Measurements from ENCODE around the gene PGF. TPM values are rescaled to one million over a fixed set of nuclear protein-coding genes. Genes with fewer than 3 reads are reported as not detected.
"Not testable (repeated sequence)": the region's sequence is repeated elsewhere in the genome, so short reads cannot be mapped to it uniquely, and the experiment has no call there.

PGF gene
- total RNA-seq, 5 donors from 2014 or later (not counting 1 experiment from before 2014, with no cell fraction given), result 0.09 to 0.29 TPM; not detected in 3

- H3K4me3 ChIP-seq (ENCODE audit: control insufficient read depth in 1 of 2, extremely low read depth in 1 of 2, low read length in 1 of 2); H3K4me3 Mint-ChIP-seq; H3K4me1 Mint-ChIP-seq; DNase-seq; H3K27me3 Mint-ChIP-seq; H3K27ac ChIP-seq (ENCODE audit: low read length); H3K4me1 ChIP-seq (ENCODE audit: control insufficient read depth in 1 of 2, extremely low read depth in 1 of 2, insufficient read depth in 2 of 2, low read length in 2 of 2); H3K27me3 ChIP-seq (replicated peaks in 1 of 2; ENCODE audit: control insufficient read depth in 2 of 2, extremely low read depth in 1 of 2, insufficient read depth in 2 of 2, low read length in 1 of 2); H3K36me3 Mint-ChIP-seq; ATAC-seq (replicated peaks in 1 of 4); POLR2A ChIA-PET; H3K36me3 ChIP-seq (ENCODE audit: control insufficient read depth in 2 of 2, extremely low read depth in 1 of 2, insufficient read depth in 1 of 2, low read length in 1 of 2); CTCF ChIA-PET; H3K27ac Mint-ChIP-seq; H3K9me3 Mint-ChIP-seq; H3K9me3 ChIP-seq: not testable (repeated sequence)
- WGBS (ENCODE audit: insufficient coverage), result no CpG with 5 or more reads among the region's 7 CpGs
Observed at GRCh38 chr14:74995781-74996180, 40.4 kb upstream of the PGF start.

- H3K4me1 ChIP-seq (ENCODE audit: control insufficient read depth in 1 of 2, extremely low read depth in 1 of 2, insufficient read depth in 2 of 2, low read length in 2 of 2); H3K4me1 Mint-ChIP-seq; H3K9me3 ChIP-seq; ATAC-seq (replicated peaks in 1 of 4); H3K27ac Mint-ChIP-seq; H3K36me3 Mint-ChIP-seq; H3K27me3 ChIP-seq (replicated peaks in 1 of 2; ENCODE audit: control insufficient read depth in 2 of 2, extremely low read depth in 1 of 2, insufficient read depth in 2 of 2, low read length in 1 of 2); H3K4me3 ChIP-seq (ENCODE audit: control insufficient read depth in 1 of 2, extremely low read depth in 1 of 2, low read length in 1 of 2); H3K4me3 Mint-ChIP-seq; CTCF ChIA-PET; H3K36me3 ChIP-seq (ENCODE audit: control insufficient read depth in 2 of 2, extremely low read depth in 1 of 2, insufficient read depth in 1 of 2, low read length in 1 of 2); DNase-seq; H3K27me3 Mint-ChIP-seq; H3K9me3 Mint-ChIP-seq; POLR2A ChIA-PET; H3K27ac ChIP-seq (ENCODE audit: low read length): not testable (repeated sequence)
- 97% methylated on average over 13 of the region's 28 CpGs for WGBS (ENCODE audit: insufficient coverage)
Observed at GRCh38 chr14:74994182-74994581, 38.8 kb upstream of the PGF start.

- no peaks in the 10 kb centered on the region for H3K4me1 Mint-ChIP-seq
- POLR2A ChIA-PET, result no interaction called here
- WGBS (ENCODE audit: insufficient coverage), result no CpG with 5 or more reads among the region's 1 CpG
Observed at GRCh38 chr14:74988993-74989392, 33.6 kb upstream of the PGF start.

GRCh38 chr14:74988131-74988530, 32.7 kb upstream of the PGF start:
- H3K4me1 Mint-ChIP-seq, result no peaks in the 10 kb centered on the region
- no peaks in the 10 kb centered on the region for H3K9me3 Mint-ChIP-seq
- H3K27ac Mint-ChIP-seq, result no peak overlapping the region
- peaks cover 0 to 2% of the 10 kb centered on the region in 2 donors for H3K27me3 Mint-ChIP-seq
- ChIA-PET CTCF (no interaction called here), POLR2A (no interaction called here)
- no peak for DNase-seq
- Histone ChIP-seq H3K4me3 (ENCODE audit: control insufficient read depth in 1 of 2, extremely low read depth in 1 of 2, low read length in 1 of 2) (no peak overlapping the region), H3K4me1 (ENCODE audit: control insufficient read depth in 1 of 2, extremely low read depth in 1 of 2, insufficient read depth in 2 of 2, low read length in 2 of 2) (no peaks in the 10 kb centered on the region), H3K27ac (ENCODE audit: low read length) (no peak overlapping the region), H3K36me3 (ENCODE audit: control insufficient read depth in 2 of 2, extremely low read depth in 1 of 2, insufficient read depth in 1 of 2, low read length in 1 of 2) (no peaks in the 10 kb centered on the region), H3K9me3 (no peaks in the 10 kb centered on the region), H3K27me3 (replicated peaks in 1 of 2; ENCODE audit: control insufficient read depth in 2 of 2, extremely low read depth in 1 of 2, insufficient read depth in 2 of 2, low read length in 1 of 2) (peaks cover 0 to 5% of the 10 kb centered on the region in 2 experiments)
- no peak for ATAC-seq (replicated peaks in 1 of 4)
- H3K36me3 Mint-ChIP-seq, result no peaks in the 10 kb centered on the region
- no peak overlapping the region for H3K4me3 Mint-ChIP-seq
- WGBS (ENCODE audit: insufficient coverage), result no CpG with 5 or more reads among the region's 4 CpGs

More at GRCh38 chr14:74988993-74989392, 33.6 kb upstream of the PGF start:
- CTCF ChIA-PET, result no interaction called here
- Histone ChIP-seq H3K27me3 (replicated peaks in 1 of 2; ENCODE audit: control insufficient read depth in 2 of 2, extremely low read depth in 1 of 2, insufficient read depth in 2 of 2, low read length in 1 of 2) (peaks cover 0 to 5% of the 10 kb centered on the region in 2 experiments), H3K4me1 (ENCODE audit: control insufficient read depth in 1 of 2, extremely low read depth in 1 of 2, insufficient read depth in 2 of 2, low read length in 2 of 2) (no peaks in the 10 kb centered on the region), H3K27ac (ENCODE audit: low read length) (no peak overlapping the region), H3K9me3 (no peaks in the 10 kb centered on the region), H3K4me3 (ENCODE audit: control insufficient read depth in 1 of 2, extremely low read depth in 1 of 2, low read length in 1 of 2) (no peak overlapping the region), H3K36me3 (ENCODE audit: control insufficient read depth in 2 of 2, extremely low read depth in 1 of 2, insufficient read depth in 1 of 2, low read length in 1 of 2) (no peaks in the 10 kb centered on the region)
- ATAC-seq (replicated peaks in 1 of 4), result no peak
- Mint-ChIP-seq H3K36me3 (no peaks in the 10 kb centered on the region), H3K9me3 (no peaks in the 10 kb centered on the region), H3K27ac (no peak overlapping the region), H3K27me3 (peaks cover 0 to 2% of the 10 kb centered on the region in 2 donors), H3K4me3 (no peak overlapping the region)
- no peak for DNase-seq

GRCh38 chr14:74985806-74986205, 30.4 kb upstream of the PGF start:
- Mint-ChIP-seq H3K4me3 (no peak overlapping the region), H3K9me3 (no peaks in the 10 kb centered on the region), H3K36me3 (no peaks in the 10 kb centered on the region), H3K27ac (no peak overlapping the region), H3K4me1 (no peaks in the 10 kb centered on the region), H3K27me3 (no peaks in the 10 kb centered on the region)
- peaks cover 0 to 8% of the 10 kb centered on the region in 2 experiments for H3K27me3 ChIP-seq (replicated peaks in 1 of 2; ENCODE audit: control insufficient read depth in 2 of 2, extremely low read depth in 1 of 2, insufficient read depth in 2 of 2, low read length in 1 of 2)
- CTCF ChIA-PET, result no interaction called here
- no peak for ATAC-seq (replicated peaks in 1 of 4)
- no peak overlapping the region for H3K27ac ChIP-seq (ENCODE audit: low read length)
- no peaks in the 10 kb centered on the region for H3K4me1 ChIP-seq (ENCODE audit: control insufficient read depth in 1 of 2, extremely low read depth in 1 of 2, insufficient read depth in 2 of 2, low read length in 2 of 2)
- H3K9me3 ChIP-seq, result no peaks in the 10 kb centered on the region
- no peaks in the 10 kb centered on the region for H3K36me3 ChIP-seq (ENCODE audit: control insufficient read depth in 2 of 2, extremely low read depth in 1 of 2, insufficient read depth in 1 of 2, low read length in 1 of 2)
- WGBS (ENCODE audit: insufficient coverage), result 82% methylated on average over 5 of the region's 6 CpGs
- POLR2A ChIA-PET, result no interaction called here
- no peak for DNase-seq
- no peak overlapping the region for H3K4me3 ChIP-seq (ENCODE audit: control insufficient read depth in 1 of 2, extremely low read depth in 1 of 2, low read length in 1 of 2)

- no peak overlapping the region for H3K27ac ChIP-seq (ENCODE audit: low read length)
- WGBS (ENCODE audit: insufficient coverage), result 93% methylated on average over 3 of the region's 10 CpGs
- Mint-ChIP-seq H3K4me1 (no peaks in the 10 kb centered on the region), H3K27ac (no peak overlapping the region), H3K4me3 (no peak overlapping the region), H3K27me3 (no peaks in the 10 kb centered on the region), H3K9me3 (no peaks in the 10 kb centered on the region), H3K36me3 (no peaks in the 10 kb centered on the region)
- no peak overlapping the region for H3K4me3 ChIP-seq (ENCODE audit: control insufficient read depth in 1 of 2, extremely low read depth in 1 of 2, low read length in 1 of 2)
- H3K36me3 ChIP-seq (ENCODE audit: control insufficient read depth in 2 of 2, extremely low read depth in 1 of 2, insufficient read depth in 1 of 2, low read length in 1 of 2), result no peaks in the 10 kb centered on the region
- peaks cover 0 to 8% of the 10 kb centered on the region in 2 experiments for H3K27me3 ChIP-seq (replicated peaks in 1 of 2; ENCODE audit: control insufficient read depth in 2 of 2, extremely low read depth in 1 of 2, insufficient read depth in 2 of 2, low read length in 1 of 2)
- ATAC-seq (replicated peaks in 1 of 4) (no peak), DNase-seq (no peak)
- no peaks in the 10 kb centered on the region for H3K4me1 ChIP-seq (ENCODE audit: control insufficient read depth in 1 of 2, extremely low read depth in 1 of 2, insufficient read depth in 2 of 2, low read length in 2 of 2)
- ChIA-PET POLR2A (no interaction called here), CTCF (interaction anchor here in 1 of 2 donors (0.6 kb wide), 1 partner anchor 15 kb away, joined by 3 read pairs; no protein-coding TSS in a partner anchor)
- no peaks in the 10 kb centered on the region for H3K9me3 ChIP-seq
Observed at GRCh38 chr14:74985028-74985310, 29.6 kb upstream of the PGF start.

All from T-cell (primary cell).